H7 (cell line): Measurements from ENCODE around the gene SLC39A5. TPM values are rescaled to one million over a fixed set of nuclear protein-coding genes. Genes with fewer than 3 reads are reported as not detected.

Experiments used
- DNase-seq: peaks from one replicate; pipeline ENCODE4 v3.0.0; 2012
- H3K27me3 ChIP-seq: 2 replicates; pipeline ENCODE4 v1.6.0; 2011; ENCODE audit warnings: mild to moderate bottlenecking, low read length; ENCODE audit not compliant: control insufficient read depth, insufficient read depth
- H3K36me3 ChIP-seq: replicated peaks from 2 replicates; pipeline ENCODE4 v1.5.1; 2011; ENCODE audit warnings: low read length; ENCODE audit not compliant: control insufficient read depth, insufficient read depth
- H3K4me3 ChIP-seq: 2 replicates; pipeline ENCODE4 v1.5.1; 2011; ENCODE audit warnings: low read depth, mild to moderate bottlenecking, control low read depth, low read length, moderate library complexity; ENCODE audit not compliant: insufficient read depth
- total RNA-seq: library from RNA; depleted of rRNA; stranded (reverse); fragments of >200 nt; shearing (Covaris generic); gene quantifications from 2 replicates; pipeline ENCODE4 v1.2.3, GENCODE V29; 2014

Gene SLC39A5
- total RNA-seq, 1 experiment from 2014 or later, result not detected

GRCh38 chr12:56224102-56224701 is 5.6 kb upstream of the SLC39A5 start, which contains the start of gene NABP2:
Gene NABP2, plus strand, starts transcription at chr12:56224342. Its CDS starts 515 bp downstream, at chr12:56224857.
- Histone ChIP-seq H3K4me3 (peak within 1 kb of the TSS; percentile 71), H3K27me3 (no peaks in the 10 kb centered on the region), H3K36me3 (no peaks in the 10 kb centered on the region)
- DNase-seq, result peak; percentile 100

- no peak overlapping the region for H3K4me3 ChIP-seq
- peak; percentile 61 for DNase-seq
Measured at GRCh38 chr12:56224954-56225353, 4.9 kb upstream of the SLC39A5 start.

GRCh38 chr12:56229082-56229481 is 769 bp upstream of the SLC39A5 start:
- DNase-seq, result peak; percentile 23
- H3K36me3 ChIP-seq, result no peaks in the 10 kb centered on the region

More at GRCh38 chr12:56224954-56225353, 4.9 kb upstream of the SLC39A5 start:
- no peaks in the 10 kb centered on the region for H3K36me3 ChIP-seq
- no peaks in the 10 kb centered on the region for H3K27me3 ChIP-seq

GRCh38 chr12:56230432-56231183 is 757 bp downstream of the SLC39A5 start:
- peak; percentile 74 for DNase-seq
- no peaks in the 10 kb centered on the region for H3K36me3 ChIP-seq
- H3K27me3 ChIP-seq, result no peaks in the 10 kb centered on the region
- no peak overlapping the region for H3K4me3 ChIP-seq

More at GRCh38 chr12:56229082-56229481, 769 bp upstream of the SLC39A5 start:
- no peak overlapping the region for H3K4me3 ChIP-seq
- no peaks in the 10 kb centered on the region for H3K27me3 ChIP-seq

GRCh38 chr12:56231184-56231582 is 1.3 kb downstream of the SLC39A5 start:
- Histone ChIP-seq H3K4me3 (no peak overlapping the region), H3K27me3 (no peaks in the 10 kb centered on the region), H3K36me3 (peaks cover 1% of the 10 kb centered on the region)
- DNase-seq, result peak; percentile 62

- Histone ChIP-seq H3K27me3 (no peaks in the 10 kb centered on the region), H3K4me3 (no peak overlapping the region), H3K36me3 (peaks cover 1% of the 10 kb centered on the region)
- DNase-seq, result peak; percentile 52
Measured at GRCh38 chr12:56234746-56235436, 5.0 kb downstream of the SLC39A5 start.

- DNase-seq, result peak; percentile 28
- H3K27me3 ChIP-seq, result no peaks in the 10 kb centered on the region
- no peak overlapping the region for H3K4me3 ChIP-seq
- H3K36me3 ChIP-seq, result peaks cover 1% of the 10 kb centered on the region
Measured at GRCh38 chr12:56236091-56236490, 6.2 kb downstream of the SLC39A5 start.

GRCh38 chr12:56236985-56237384 is 7.1 kb downstream of the SLC39A5 start:
- DNase-seq, result no peak
- Histone ChIP-seq H3K36me3 (peaks cover 1% of the 10 kb centered on the region), H3K27me3 (no peaks in the 10 kb centered on the region), H3K4me3 (no peak overlapping the region)

- Histone ChIP-seq H3K27me3 (no peaks in the 10 kb centered on the region), H3K4me3 (no peak overlapping the region), H3K36me3 (peaks cover 2% of the 10 kb centered on the region)
- peak; percentile 70 for DNase-seq
Measured at GRCh38 chr12:56237552-56237951, 7.7 kb downstream of the SLC39A5 start.

- Histone ChIP-seq H3K27me3 (no peaks in the 10 kb centered on the region), H3K36me3 (peaks cover 29% of the 10 kb centered on the region), H3K4me3 (no peak overlapping the region)
- DNase-seq, result no peak
Measured at GRCh38 chr12:56241424-56242303, 11.8 kb downstream of the SLC39A5 start.

GRCh38 chr12:56242986-56243385 is 13.1 kb downstream of the SLC39A5 start:
- H3K4me3 ChIP-seq, result no peak overlapping the region
- H3K27me3 ChIP-seq, result no peaks in the 10 kb centered on the region
- peaks cover 37% of the 10 kb centered on the region for H3K36me3 ChIP-seq
- DNase-seq, result no peak

GRCh38 chr12:56243731-56244181 is 13.9 kb downstream of the SLC39A5 start:
- peaks cover 43% of the 10 kb centered on the region for H3K36me3 ChIP-seq
- no peaks in the 10 kb centered on the region for H3K27me3 ChIP-seq
- no peak overlapping the region for H3K4me3 ChIP-seq
- no peak for DNase-seq

GRCh38 chr12:56244494-56244893 is 14.6 kb downstream of the SLC39A5 start:
- Histone ChIP-seq H3K27me3 (no peaks in the 10 kb centered on the region), H3K4me3 (no peak overlapping the region), H3K36me3 (peaks cover 48% of the 10 kb centered on the region)
- DNase-seq, result no peak

- Histone ChIP-seq H3K27me3 (no peaks in the 10 kb centered on the region), H3K36me3 (peaks cover 60% of the 10 kb centered on the region), H3K4me3 (no peak overlapping the region)
- no peak for DNase-seq
Measured at GRCh38 chr12:56247923-56248322, 18.1 kb downstream of the SLC39A5 start.
